HG03103 (cell line): ENCODE results near the gene MAP4.

Experiments used
- ATAC-seq: cut with Tn5 transposase; IDR thresholded peaks from one replicate; pipeline ENCODE4 v1.9.1; 2021; ENCODE audit warnings: low read depth; ENCODE audit not compliant: unreplicated experiment

Gene MAP4

DNA sequence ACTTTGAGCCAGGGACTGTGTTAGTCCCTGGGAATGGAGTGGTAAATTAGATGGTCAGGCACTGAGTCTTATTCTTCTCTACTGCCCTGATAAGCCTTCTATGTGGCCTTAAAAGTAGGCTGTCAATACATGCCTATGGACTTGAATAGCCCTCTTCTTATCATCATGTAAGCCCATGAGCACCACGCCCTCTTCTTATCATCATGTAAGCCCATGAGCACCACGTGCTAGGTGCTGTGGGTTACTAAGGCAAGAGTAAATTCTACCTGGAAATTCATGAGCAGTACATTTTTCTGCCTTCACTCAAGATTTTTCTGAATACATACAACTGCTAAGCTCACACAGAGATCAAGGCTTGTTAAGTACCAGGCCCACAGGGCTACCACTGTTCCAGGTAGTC, 144.8 kb downstream of the MAP4 start:
- ATAC-seq = no peak

DNA sequence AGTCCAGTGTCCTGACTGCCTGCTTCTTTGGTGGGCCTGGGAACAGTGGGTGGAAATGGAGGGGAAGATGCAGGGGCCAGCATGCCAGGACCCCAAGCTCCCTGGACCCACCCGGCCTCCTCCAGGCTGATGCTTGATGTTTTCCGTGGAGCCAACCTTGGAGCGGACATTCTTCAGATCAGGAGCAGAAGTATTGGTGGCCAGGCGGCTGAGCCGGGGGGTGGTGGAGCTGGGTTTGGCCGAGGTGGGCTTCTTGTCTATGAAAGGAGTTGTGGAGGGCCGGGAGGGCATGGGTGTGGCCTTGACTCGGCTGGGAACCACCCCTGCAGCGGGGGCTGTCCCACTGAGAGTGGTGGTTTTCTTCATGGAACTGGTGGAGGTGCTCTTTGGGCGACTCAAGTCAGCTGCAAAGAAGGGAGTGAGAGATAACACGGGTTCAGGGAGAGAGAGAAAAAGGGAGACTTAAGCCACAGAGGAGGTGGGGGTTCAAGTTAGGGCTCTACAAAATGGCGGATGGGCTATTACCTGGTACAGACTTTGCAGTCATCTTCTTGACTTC, 145.4 kb downstream of the MAP4 start:
- ATAC-seq = no peak

- ATAC-seq = no peak
Measured at GRCh38 chr3:47870156-47870555, 146.1 kb downstream of the MAP4 start.

- ATAC-seq = no peak
Measured at GRCh38 chr3:47868306-47868705, 147.9 kb downstream of the MAP4 start.

DNA sequence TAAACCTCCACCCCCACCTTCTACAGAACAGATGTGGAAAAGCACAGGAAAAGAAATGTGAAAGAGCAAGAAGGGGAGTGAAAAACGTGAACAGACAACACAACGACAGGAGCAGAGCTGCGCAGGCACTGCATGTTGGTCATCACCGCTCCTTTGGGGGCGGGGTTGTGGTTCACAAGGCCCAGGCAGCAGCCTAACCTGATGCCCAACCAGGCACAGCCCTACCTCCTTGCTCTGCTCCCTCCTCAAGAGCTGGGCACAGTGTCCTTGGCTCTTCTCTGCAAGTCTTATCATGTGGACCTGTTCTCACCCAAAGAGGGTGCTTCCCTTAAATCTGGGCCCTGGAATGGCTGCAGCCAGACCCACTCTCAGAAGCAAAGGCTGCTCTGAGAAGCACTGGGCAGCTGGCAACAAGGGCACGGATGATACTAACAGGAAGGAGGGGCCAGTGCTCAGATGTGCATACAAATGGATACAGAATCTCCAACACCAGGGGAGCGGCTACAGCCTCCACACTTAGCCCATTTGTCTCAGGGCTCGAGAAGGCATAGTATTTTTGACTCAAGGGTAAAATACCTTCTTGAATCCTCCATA, 148.7 kb downstream of the MAP4 start:
- ATAC-seq = no peak

DNA sequence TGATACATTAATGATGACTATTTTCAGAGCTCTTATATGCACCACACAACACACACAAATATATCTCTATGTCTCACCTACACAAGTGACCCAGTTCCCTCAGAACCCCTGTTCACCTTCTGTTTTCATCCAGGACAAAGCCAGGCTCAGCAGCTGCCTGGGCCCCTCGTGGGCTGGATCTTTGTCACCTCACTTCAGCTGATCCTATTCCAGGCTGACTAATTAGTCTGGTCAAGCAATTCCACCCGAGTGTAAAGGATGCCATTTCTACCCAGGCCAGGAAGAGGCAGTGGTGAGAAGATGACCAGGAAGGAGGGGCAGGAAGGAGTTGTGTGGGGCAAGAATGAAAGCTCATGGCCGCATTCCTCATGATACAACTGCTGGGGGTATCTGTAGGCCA, 151.0 kb downstream of the MAP4 start:
- ATAC-seq = no peak

- ATAC-seq = no peak
Measured at GRCh38 chr3:47863391-47864128, 152.7 kb downstream of the MAP4 start.

GRCh38 chr3:47859956-47860605, 156.1 kb downstream of the MAP4 start:
- no peak for ATAC-seq

GRCh38 chr3:47857151-47857550, 159.1 kb downstream of the MAP4 start:
- ATAC-seq = no peak

GRCh38 chr3:47856669-47857068, 159.5 kb downstream of the MAP4 start:
- ATAC-seq = no peak

GRCh38 chr3:47855461-47856383, 160.5 kb downstream of the MAP4 start:
- ATAC-seq = no peak

DNA sequence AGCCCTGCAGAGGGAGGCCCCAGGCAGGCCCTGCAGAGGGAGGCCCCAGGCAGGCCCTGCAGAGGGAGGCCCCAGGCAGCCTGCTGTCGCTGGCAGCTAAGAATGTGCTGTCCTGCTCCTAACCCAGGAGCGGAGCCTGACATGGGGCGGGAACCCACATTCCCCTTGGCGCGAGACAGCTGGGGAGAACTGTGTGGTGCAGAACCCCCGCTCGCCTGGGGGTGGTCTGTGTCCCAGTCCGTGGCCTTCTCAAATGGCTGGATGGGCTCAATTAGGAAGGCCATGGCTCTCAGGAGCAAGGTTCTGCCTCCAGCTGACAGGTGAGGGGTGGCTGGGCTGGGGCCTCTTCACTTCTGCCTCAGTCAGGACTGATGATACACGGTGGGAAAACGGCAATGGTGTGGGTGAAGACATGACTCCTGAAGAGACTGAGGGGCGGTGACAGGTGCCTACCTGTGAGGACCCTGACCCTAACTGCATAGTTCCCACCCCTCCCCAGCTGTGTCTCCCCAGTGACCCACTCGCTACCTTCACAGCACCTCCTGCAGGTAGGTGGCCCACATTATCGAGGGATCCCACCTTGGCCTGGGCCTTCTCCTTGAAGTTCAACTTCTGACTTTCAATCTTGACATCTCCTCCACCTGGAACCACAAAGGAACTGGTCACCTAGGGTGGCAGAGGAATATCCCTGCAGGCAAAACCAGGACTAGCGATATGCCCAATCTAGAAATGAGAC, 161.3 kb downstream of the MAP4 start:
- no peak for ATAC-seq

DNA sequence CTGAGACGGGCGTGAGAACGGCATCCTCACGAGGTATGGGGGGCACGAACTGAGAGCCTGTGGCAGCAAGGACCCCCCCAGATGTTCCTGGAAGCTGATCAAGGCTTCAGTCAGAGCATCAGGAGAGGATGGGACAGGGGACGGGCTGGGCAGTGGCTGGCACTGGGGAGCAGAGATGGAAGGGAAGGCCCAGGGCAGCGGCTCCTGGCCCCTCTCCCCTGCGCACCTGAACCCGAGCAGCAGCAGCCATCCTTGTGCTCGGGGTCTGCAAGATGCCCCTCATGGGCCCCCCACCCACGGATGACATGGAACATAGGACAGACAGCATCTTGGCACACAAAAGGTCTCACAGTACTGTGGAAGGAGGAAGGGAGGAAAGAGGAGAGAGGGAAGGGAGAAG, 161.9 kb downstream of the MAP4 start:
- no peak for ATAC-seq

- ATAC-seq = no peak
Measured at GRCh38 chr3:47852604-47853602, 163.3 kb downstream of the MAP4 start.

DNA sequence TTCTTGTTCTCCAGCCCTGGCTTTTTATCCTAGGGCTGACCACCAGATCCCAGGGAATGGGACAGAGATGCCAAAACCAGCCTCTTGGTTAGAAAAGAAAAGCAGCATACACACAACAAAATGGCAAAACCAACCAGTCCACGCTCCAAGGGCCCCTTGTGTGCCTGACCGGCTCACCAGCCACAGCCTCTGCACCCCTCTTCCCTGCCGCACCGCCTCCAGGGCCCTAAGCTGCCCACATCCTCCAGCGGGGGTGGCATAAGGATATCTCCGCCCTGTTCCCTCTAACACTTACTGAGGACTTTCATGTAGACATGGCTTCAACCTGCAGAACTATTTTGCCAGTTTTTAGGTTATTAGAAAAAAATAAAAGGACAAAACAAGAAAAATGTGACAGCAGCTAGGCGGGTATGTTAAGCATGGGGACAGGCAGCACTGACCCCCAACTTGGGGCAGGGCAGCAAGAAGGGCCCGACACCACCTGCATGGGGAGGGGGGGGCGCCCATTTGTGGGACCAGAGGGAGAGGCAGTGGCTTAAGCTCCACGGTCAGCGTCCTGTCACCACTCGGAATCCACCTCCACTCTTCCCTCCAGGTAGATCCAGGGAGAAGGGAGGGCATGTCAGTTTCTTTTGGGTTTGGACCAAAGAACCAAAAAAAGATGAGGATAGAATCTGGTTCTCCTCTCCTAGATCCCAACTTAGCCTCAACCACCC, 164.2 kb downstream of the MAP4 start:
- no peak for ATAC-seq

- ATAC-seq = no peak
Measured at GRCh38 chr3:47850564-47851410, 165.4 kb downstream of the MAP4 start.
